HG03575 (cell line): ENCODE data around the gene TMC1.
"Not testable (repeated sequence)": the region's sequence is repeated elsewhere in the genome, so short reads cannot be mapped to it uniquely, and the experiment has no call there.

ENCODE experiments used
- ATAC-seq: cut with Tn5 transposase; IDR thresholded peaks from one replicate; pipeline ENCODE4 v1.9.1; 2021; ENCODE audit not compliant: unreplicated experiment, insufficient number of reproducible peaks, low FRiP score; ENCODE audit errors: extremely low read depth

TMC1 gene

DNA sequence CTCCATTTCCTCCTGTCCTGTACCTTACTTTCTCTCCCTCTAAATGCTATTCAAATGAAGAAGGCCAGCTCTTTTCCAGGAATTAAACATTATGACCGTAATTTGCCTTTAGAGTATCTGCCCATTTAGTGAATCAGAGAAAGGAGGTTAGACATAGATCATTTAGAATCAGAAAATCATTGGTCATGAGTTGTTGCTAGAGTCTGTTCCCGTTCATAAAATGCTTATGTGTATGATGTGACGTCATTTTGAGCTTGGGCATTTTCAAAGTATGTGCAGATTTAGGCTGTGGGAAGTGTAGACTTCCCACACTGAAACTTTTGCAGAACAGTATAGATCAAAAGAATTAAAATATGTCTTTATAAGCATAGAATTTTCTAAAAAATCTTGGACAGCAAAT lies 268.5 kb downstream of the TMC1 start:
- no peak for ATAC-seq

DNA sequence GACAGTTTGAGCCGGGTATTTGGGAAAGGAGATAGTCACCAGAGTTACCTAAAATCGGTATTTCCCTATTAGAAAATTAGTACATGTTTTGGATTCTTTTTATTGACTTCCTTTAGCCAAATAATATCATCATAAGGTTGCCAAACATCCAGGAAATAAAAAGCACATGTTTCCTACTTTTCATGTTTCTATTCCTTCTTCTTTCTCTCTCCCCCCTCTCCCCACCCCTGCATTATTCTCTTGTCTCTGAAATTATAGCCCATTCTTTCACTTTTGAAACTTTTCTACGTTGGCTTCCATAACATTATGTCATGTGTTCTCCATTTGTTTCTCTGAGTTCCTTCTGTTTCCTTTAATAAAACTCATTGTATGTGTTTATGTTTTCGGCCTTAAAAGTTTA lies 269.6 kb downstream of the TMC1 start:
- ATAC-seq: no peak

DNA sequence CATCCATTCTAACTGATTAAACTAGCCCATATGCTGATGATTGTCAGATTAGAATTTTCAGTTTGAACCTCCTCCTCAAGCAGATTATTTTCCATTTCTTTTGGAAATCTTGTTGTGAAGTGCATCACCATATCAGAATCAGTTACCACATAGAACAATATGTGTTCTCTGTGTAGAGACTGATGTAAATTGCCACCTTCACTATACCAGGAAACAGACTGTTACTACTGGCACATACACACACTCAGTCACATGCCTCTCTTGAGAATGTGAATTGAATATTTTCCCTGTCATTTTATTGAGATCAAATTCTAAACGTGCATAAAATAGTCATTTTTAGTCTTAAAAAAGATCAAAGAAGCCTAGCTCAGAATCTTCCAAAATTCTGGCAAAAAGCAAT lies 270.0 kb downstream of the TMC1 start:
- no peak for ATAC-seq

DNA sequence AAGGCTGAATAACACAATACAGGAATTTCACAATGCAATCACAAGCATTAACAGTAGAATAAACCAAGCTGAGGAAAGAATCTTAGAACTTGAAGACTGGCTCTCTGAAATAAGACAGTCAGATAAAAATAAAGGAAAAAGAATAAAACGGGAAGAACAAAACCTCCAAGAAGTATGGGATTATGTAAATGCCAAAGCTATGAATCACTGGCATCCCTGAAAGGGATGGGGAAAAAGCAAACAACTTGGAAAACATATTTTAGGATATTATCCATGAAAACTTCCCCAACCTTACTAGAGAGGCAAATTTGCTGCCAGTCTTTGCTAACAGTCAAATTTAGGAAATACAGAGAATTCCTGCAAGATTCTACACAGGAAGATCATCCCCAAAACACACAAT lies 273.5 kb downstream of the TMC1 start:
- ATAC-seq: no peak

DNA sequence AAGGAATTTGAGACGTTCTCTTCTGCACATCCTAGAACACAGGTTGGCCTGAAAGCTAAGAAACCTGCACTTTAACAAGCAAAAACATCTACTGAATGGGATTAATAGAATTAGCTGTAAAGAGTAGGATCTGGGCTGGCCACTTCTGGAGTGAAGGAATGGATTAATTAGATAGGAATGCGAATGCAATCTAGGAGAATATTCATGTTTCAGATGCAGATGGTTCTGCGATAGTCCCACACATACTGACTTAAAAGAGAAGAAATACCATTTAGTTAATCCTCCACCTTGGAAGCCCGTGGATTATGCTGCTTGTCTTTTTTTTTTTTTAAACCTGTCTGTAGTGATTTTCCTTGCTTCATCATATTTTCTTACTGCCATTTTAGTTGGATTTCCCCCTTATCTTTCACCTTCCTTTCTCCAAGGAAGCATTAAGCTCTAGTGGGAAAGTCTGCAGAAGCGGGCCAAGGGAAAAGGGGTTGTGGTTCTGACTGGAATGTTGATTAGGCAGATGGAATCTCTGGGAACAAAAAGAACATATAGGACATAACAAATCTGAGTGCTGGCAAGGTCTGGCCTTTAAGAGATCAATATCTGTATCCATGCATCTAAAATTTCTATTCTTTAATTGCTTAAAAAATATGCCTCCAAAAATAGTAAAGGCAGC lies 279.1 kb downstream of the TMC1 start:
- ATAC-seq: no peak

DNA sequence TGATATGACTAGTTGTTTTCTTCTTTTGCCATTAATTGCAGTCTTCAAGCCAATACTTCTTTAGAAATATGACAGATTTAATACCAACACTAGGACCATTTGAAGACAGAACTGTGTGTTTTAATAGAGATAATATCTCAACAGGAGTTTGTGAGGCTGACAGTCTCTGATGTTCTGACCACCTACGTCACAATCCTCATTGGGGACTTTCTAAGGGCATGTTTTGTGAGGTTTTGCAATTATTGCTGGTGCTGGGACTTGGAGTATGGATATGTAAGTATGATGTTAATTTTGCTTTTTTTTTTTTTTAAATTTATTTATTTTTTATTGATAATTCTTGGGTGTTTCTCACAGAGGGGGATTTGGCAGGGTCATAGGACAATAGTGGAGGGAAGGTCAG lies 283.8 kb downstream of the TMC1 start:
- ATAC-seq: no peak

DNA sequence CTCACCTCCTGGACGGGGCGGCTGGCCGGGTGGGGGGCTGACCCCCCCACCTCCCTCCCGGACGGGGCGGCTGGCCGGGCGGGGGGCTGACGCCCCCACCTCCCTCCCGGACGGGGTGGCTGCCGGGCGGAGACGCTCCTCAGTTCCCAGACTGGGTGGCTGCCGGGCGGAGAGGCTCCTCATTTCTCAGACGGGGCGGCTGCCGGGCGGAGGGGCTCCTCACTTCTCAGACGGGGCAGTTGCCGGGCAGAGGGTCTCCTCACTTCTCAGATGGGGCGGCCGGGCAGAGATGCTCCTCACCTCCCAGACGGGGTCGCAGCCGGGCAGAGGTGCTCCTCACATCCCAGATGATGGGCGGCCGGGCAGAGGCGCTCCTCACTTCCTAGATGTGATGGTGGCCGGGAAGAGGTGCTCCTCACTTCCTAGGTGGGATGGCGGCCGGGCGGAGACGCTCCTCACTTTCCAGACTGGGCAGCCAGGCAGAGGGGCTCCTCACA lies 285.0 kb downstream of the TMC1 start:
- not testable (repeated sequence) for ATAC-seq

DNA sequence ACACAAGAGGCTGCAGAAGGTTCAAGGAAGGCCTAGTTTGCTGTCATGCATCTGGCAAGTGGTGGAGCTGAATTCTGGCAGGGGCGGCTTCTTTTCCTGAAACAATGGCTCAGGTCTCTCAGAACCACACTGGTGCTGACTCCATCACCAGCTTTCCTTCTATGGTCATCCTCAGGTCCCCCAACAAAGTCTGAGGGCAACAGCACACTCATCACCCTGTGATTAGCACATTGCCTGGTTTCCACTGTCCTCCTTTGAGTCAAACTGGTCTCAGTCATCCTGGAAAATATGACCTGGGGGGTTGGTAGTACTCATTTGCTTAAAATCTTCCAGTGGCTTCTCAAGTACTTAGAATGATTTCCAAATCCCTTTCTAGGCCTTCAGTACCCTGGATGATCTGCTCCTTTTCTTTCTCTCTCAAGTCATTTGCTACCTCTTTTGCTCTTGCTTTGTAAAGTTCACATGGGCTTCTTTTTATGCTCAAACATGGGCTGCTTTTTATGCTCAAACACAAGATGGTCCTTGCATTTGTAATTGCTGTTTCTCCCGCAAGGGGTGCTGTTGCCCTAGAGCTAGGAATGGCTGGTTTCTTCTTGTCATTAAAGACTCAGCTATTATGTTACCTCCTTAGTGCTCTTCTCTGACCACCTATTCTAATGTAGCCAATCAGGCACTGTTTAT lies 286.5 kb downstream of the TMC1 start:
- ATAC-seq: no peak

DNA sequence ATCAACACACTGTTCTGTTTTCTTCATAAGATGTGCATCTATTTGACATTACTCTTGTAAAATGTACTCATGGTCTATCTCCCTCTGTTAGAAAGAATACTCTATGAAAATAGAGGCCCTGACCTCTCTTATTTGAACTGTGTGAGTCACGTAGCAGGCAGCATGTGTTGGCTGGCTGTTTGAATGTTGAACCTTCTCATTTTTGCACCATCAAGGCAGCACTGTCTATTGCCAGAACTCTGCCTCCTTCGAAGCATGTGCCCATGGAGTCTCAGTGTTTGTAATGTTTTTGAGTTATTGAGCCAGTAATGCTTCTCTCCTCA lies 287.0 kb downstream of the TMC1 start:
- ATAC-seq: no peak

DNA sequence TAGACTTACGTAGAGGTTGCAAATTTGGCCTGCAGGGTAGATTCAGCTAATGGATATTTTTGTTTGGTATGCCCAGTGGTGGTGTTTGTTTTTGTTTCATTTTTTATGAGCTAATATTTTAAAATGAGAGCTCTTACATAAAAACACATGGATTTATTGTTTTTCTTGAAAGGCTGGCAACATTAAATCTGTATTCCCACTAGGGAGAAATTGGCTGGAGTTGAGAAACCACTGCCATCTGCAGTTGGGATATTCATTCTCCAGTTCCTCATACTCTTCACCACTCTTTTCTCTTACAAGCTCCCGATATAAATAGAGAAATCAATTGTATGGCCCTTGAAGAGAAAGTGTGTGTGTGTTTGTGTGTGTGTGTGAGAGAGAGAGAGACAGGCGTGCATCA lies 288.2 kb downstream of the TMC1 start:
- no peak for ATAC-seq

DNA sequence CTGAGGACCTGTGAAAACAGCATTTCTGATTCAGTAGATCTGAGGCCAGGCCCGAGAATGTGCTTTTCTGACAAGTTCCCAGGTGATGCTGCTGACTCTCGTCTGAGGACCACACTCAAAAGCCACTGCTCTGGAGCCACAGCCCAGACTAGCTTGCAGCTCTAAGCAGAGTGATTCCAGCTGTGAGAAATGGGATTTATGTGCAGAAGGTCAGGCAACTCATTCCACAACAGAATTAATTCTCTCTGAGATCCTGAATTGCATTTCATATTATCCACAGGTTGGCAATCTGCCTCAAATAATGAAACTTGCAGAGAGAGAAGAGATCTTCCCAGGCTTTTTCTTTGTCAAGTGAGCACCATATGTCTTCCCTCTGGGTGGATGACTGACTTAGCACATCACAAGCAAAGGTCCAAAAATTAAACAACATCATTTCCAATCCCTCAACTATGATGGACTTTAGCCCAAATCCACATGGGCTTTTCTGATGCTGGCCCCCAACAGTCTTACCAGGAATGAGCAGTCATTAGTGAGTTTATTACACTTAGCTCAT lies 291.2 kb downstream of the TMC1 start:
- no peak for ATAC-seq

DNA sequence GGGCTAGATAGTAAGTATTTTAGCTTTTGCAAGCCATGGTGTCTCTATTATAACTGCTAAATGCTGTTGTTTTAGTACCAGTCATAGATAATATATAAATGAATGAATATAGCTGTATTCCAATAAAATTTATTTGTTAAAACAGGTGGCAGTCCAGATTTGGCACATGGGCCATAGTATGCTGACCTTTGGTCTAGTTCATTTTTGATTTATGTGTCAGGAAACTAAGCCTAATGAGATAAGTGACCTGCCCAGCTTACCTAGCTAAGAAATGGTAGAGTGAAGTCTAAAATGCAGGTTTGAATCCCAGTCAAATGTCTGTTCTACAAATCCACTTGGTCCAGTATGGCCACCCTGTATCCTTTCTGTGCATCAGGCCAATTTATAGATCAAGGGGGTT lies 292.1 kb downstream of the TMC1 start:
- no peak for ATAC-seq

DNA sequence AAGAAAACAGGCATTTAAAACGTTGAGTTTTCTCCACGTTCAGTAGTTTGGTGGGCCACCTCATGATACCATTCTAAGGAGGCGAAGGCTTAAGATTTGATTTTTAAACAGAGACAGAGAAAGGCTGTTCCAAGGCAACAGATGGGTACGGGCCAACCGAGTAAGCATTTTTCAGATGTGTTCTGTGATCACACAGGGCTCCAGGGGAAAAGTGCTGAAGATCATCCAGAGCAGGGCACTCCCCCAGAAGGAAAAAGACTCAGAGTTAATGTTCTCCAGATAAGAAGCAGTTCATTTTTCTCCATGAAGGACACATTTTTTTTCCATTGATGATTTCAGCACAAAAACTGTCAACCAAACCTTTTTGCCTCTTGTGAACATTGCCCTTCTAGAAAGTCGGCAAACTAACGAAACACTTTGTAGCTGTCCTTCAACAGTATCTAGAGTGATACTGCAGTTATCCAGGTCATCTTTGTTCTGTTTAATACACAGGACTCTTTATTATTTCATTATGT lies 292.7 kb downstream of the TMC1 start:
- ATAC-seq: no peak

DNA sequence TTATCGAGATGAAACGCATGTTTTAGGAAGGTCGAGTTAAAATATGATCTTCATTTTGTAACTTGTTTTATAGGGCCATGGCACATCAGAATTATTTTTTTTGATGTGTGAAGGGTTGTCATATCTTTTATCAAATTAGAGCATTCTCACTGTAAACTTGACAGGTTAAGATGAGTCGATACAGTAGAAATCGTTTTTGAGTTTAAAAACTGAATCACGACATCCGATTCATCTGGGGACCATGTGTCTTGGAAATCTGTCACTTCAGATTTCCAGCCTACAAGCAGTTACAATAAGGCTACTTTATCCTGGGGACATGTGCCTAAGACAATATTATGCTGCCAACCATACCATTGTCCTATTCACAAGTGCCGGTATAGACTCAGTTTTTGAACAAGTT lies 295.3 kb downstream of the TMC1 start:
- no peak for ATAC-seq

DNA sequence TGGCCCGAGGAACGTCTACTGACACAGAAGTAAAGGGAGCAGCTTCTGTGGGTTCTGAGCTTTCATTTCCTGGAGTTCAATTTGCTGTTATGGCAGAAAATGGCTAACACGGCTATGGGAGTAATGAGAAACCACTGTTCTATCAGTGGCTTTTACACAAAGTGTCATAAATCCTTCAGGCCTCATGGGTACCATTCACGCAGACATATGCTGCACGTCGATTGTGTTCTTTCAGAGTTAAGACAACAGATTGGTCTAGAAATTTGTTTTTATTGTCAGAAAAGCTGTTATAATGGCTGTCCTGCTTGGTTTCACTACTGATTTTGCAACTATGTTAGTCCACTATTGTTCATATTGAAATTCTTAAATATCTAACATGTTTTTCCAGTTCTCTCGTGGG lies 296.0 kb downstream of the TMC1 start:
- no peak for ATAC-seq

DNA sequence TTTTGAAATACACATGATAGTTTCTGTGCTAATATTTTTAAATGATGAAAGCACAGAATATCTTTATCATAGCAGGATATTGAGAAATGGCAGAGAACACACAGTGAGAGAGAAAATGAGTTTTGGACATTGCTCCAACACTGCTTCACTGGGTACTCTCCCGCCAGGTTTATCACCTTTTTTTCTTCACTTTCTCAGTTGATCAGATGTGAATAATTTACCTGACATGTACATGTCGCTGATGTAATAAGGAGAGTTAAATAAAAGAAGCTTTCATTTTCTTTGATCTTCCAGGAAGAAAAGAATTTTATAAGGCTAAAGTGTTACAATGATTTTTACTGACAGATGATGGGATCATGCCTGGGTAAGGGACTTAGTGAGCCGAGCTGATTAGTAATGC lies 297.0 kb downstream of the TMC1 start:
- no peak for ATAC-seq

DNA sequence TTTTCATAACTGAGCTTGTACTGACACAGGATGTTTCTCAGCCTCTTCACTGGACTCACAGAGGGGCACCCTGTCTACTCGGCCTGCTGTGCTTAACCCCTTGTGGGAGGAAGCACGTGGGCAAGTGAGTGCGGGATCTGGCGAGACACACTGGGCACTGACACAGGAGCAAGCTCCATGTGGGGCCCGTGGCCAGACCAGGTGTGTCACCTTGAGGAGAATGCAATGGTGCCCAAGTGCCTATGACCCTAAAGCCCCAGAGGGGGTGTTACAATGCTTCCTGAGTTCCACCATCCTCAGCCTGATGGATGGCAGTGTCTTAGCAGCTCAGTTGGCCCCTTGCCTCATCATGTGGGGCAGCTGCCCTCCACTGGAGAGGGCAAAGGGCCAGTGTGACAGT lies 302.6 kb downstream of the TMC1 start:
- no peak for ATAC-seq

DNA sequence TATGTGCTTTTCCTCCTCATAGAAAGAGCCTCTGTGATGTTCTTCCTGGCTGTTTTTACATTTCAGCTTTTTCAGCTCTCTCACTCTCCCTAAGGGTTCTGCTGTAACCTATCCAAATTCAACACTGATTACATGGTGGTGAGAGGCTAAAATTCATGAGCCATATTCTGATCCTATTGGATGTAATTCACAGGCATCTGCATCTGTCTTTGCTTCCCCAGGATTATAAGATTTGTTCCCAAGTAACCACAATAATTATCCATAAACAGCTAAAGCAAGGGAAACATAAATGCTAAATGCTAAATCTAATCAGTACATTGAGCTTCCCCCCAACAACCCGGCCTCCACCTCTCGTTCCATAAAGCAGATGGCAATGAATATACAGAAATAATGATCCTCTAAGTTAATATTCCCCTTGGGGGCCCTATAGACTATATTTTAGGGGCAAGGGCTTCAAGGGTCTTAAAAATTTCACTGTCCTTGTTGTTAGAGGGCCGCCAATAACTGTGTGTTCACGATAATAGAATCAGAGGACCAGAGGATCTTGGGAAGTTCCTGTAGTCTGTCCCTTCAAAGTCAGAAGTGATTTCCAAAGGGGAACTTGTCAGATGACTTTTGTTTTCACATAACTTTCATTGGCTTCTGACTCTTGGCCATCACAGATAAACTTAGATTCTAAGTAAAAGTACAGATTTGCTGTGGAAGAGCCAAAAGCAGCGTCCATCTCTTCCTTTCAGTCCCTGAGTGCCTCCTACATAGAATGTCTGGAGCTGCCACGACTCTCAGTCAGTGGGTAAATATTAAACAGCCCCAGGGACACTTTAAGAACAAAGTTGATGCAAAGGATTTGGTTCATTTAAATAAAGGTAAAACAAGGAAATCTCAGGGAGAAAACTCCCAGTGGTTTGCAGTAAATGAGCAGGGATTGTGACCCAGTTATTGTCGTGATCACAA lies 305.9 kb downstream of the TMC1 start:
- ATAC-seq: no peak

DNA sequence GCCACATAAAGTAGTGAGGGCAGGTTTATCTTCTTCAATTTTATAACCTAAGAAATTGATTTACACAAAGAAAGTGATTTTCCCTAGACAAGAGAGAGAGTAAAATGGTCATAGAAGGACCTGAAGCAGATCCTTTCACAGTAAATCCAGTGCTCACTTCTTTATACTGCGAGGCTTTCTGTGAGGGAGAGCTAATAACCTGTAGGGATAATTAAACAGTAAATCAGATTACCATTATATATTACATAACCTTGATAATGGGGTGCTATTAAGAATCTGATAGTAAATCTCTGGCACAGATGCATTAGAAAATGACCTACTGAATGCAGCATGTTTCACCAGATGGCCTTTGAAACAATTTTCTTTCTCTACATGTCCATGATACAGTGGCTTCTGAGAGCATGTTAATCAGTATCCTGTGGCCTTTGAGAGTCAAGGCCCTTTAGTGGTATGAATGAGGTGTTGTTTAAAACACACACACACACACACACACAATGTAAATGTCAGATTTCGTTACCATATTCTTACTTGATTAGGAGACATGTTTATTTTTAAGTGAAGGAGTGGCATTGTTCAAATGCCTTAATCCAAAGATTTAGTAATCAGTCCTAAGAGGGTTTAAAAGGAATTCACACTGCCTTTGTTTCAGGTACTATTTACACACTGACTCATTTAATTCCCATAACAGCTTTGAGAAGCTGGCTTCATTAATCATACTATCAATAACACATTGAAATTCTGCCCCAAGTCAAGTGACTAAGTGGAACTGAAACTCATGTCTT lies 306.7 kb downstream of the TMC1 start:
- ATAC-seq: no peak
